Osteoblast (primary cell): ENCODE measurements around the gene NPSR1. TPM values are rescaled to one million over a fixed set of nuclear protein-coding genes. Genes with fewer than 3 reads are reported as not detected.

Source experiments
- DNase-seq: peaks from one replicate; pipeline ENCODE4 v3.0.0; 2011; ENCODE audit warnings: low spot score, mixed read lengths; ENCODE audit not compliant: insufficient read length; ENCODE audit errors: missing footprints
- H2AFZ ChIP-seq: 2 replicates; pipeline ENCODE4 v1.6.0; 2011; ENCODE audit warnings: mild to moderate bottlenecking, low read length
- H3K27ac ChIP-seq: 2 replicates; pipeline ENCODE4 v1.5.1; 2011; ENCODE audit warnings: mild to moderate bottlenecking, low read depth, low read length, moderate library complexity
- H3K27me3 ChIP-seq: 2 replicates; pipeline ENCODE4 v1.6.0; 2012; ENCODE audit warnings: mild to moderate bottlenecking, control low read depth, inconsistent platforms, low read length, moderate library complexity; ENCODE audit not compliant: insufficient read depth
- H3K36me3 ChIP-seq: 2 replicates; pipeline ENCODE4 v1.5.1; 2011; ENCODE audit warnings: mild to moderate bottlenecking, low read length, control low read depth, moderate library complexity; ENCODE audit not compliant: insufficient read depth
- H3K4me1 ChIP-seq: 2 replicates; pipeline ENCODE4 v1.5.1; 2011; ENCODE audit warnings: mild to moderate bottlenecking, low read length, control low read depth, moderate library complexity; ENCODE audit not compliant: insufficient read depth
- H3K4me2 ChIP-seq: 2 replicates; pipeline ENCODE4 v1.6.0; 2011; ENCODE audit warnings: mild to moderate bottlenecking, low read length; ENCODE audit not compliant: insufficient read depth
- H3K4me3 ChIP-seq: fragments of 200-600 bp; sonication (generic); 3 replicates; pipeline ENCODE4 v1.5.1; 2012; ENCODE audit warnings: mild to moderate bottlenecking, low read length, inconsistent platforms; ENCODE audit not compliant: insufficient read depth
- H3K79me2 ChIP-seq: 2 replicates; pipeline ENCODE4 v1.6.0; 2012; ENCODE audit warnings: mild to moderate bottlenecking, low read length, control low read depth, inconsistent platforms; ENCODE audit not compliant: insufficient read depth
- H3K9me3 ChIP-seq: 2 replicates; pipeline ENCODE4 v1.5.1; 2011; ENCODE audit warnings: low read depth, low read length, control low read depth
- H4K20me1 ChIP-seq: 2 replicates; pipeline ENCODE4 v1.6.0; 2012; ENCODE audit warnings: mild to moderate bottlenecking, low read length, control low read depth; ENCODE audit not compliant: insufficient read depth
- total RNA-seq: library from RNA; depleted of rRNA; stranded (reverse); fragments of >200 nt; gene quantifications from 2 replicates; pipeline ENCODE4 v1.2.3, GENCODE V29; 2012
- TF ChIP-seq, protein P1 (sequence below): IDR thresholded peaks from 2 replicates; pipeline ENCODE4 v1.5.1; 2011; ENCODE audit warnings: mild to moderate bottlenecking, low read depth, low read length, moderate library complexity; ENCODE audit errors: extremely low read depth

The NPSR1 gene
- total RNA-seq, 1 donor: not detected

DNA sequence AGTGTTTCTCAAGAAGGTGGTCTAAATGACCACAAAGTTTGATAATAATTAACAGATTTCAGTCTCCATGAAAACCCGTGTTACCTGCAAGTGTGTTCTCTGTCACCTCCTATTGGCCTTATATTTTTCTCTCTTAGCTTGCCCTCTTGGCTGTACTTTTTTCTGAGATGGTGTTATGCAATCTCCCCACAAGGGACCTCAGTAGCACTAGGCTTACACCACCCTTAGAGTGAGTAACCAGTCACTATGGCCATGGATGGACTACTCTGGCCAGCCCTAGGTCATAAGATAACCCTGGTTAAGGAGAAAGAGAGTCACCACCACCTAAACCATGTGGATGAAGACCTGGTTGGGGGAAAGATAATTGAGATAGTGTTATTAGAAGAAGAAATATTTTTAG lies 76.8 kb downstream of the NPSR1 start:
- Histone ChIP-seq H3K27ac (no peak overlapping the region), H3K36me3 (no peaks in the 10 kb centered on the region), H3K79me2 (no peaks in the 10 kb centered on the region), H3K9me3 (no peaks in the 10 kb centered on the region), H3K4me1 (no peaks in the 10 kb centered on the region), H3K4me3 (no peak overlapping the region), H3K4me2 (no peak overlapping the region), H3K27me3 (no peaks in the 10 kb centered on the region), H2AFZ (no peak overlapping the region), H4K20me1 (no peaks in the 10 kb centered on the region)
- TF ChIP-seq, protein P1, sequence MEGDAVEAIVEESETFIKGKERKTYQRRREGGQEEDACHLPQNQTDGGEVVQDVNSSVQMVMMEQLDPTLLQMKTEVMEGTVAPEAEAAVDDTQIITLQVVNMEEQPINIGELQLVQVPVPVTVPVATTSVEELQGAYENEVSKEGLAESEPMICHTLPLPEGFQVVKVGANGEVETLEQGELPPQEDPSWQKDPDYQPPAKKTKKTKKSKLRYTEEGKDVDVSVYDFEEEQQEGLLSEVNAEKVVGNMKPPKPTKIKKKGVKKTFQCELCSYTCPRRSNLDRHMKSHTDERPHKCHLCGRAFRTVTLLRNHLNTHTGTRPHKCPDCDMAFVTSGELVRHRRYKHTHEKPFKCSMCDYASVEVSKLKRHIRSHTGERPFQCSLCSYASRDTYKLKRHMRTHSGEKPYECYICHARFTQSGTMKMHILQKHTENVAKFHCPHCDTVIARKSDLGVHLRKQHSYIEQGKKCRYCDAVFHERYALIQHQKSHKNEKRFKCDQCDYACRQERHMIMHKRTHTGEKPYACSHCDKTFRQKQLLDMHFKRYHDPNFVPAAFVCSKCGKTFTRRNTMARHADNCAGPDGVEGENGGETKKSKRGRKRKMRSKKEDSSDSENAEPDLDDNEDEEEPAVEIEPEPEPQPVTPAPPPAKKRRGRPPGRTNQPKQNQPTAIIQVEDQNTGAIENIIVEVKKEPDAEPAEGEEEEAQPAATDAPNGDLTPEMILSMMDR: no peak
- DNase-seq: no peak

DNA sequence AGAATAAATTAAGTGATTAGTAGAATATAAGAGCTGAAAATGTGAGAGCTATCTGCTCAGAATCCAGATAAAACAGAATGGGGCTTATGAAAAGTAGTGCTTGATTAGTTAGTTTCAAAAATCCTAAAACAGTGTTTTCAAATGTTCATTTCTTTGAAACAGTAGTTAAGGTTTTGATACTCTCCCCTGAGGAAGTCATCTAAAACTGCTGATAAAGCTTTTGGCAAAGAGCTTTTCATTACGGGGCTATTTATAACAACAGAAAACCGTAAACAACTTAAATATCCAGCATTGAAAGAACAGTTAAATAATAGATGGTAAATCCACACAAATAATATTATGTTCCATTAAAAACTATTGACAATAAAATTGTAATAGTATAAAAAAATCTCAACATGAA lies 77.5 kb downstream of the NPSR1 start:
- no peak overlapping the region for H2AFZ ChIP-seq
- H3K9me3 ChIP-seq: no peaks in the 10 kb centered on the region
- no peak overlapping the region for H3K4me2 ChIP-seq
- TF ChIP-seq, protein P1: no peak
- H3K4me3 ChIP-seq: no peak overlapping the region
- H4K20me1 ChIP-seq: no peaks in the 10 kb centered on the region
- H3K27me3 ChIP-seq: no peaks in the 10 kb centered on the region
- no peaks in the 10 kb centered on the region for H3K36me3 ChIP-seq
- no peaks in the 10 kb centered on the region for H3K79me2 ChIP-seq
- H3K27ac ChIP-seq: no peak overlapping the region
- no peaks in the 10 kb centered on the region for H3K4me1 ChIP-seq
- DNase-seq: no peak

DNA sequence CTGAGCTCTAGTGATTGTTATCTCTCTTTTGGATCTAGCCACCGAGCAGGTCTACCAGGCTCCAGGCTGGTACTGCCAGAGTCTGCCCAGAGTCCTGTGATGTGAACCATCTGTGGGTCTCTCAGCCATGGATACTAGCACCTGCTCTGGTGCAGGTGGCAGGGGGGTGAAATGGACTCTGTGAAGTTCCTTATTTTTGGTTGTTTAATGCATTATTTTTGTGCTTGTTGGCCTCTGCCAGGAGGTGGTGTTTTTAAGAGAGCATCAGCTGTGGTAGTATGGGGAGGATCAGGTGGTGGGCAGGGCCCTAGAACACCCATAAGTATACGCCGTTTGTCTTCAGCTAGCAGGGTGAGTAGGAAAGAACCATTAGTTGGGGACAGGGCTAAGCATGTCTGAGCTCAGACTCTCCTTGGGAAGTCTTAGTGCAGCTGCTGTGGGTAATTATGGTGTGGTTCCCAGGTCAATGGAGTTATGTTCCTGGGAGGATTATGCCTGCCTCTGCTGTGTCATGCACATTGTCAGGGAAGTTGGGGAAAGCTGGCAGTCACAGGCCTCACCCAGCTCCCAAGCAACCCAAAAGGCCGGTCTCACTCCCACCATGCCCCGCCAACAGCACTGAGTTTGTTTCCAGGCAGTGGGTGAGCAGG lies 81.8 kb downstream of the NPSR1 start:
- H4K20me1 ChIP-seq: no peaks in the 10 kb centered on the region
- H3K27me3 ChIP-seq: no peaks in the 10 kb centered on the region
- H3K4me2 ChIP-seq: no peak overlapping the region
- no peaks in the 10 kb centered on the region for H3K36me3 ChIP-seq
- no peak overlapping the region for H2AFZ ChIP-seq
- H3K4me1 ChIP-seq: no peaks in the 10 kb centered on the region
- H3K9me3 ChIP-seq: no peaks in the 10 kb centered on the region
- no peak overlapping the region for H3K27ac ChIP-seq
- no peak for DNase-seq
- TF ChIP-seq, protein P1: no peak
- H3K4me3 ChIP-seq: no peak overlapping the region
- H3K79me2 ChIP-seq: no peaks in the 10 kb centered on the region

DNA sequence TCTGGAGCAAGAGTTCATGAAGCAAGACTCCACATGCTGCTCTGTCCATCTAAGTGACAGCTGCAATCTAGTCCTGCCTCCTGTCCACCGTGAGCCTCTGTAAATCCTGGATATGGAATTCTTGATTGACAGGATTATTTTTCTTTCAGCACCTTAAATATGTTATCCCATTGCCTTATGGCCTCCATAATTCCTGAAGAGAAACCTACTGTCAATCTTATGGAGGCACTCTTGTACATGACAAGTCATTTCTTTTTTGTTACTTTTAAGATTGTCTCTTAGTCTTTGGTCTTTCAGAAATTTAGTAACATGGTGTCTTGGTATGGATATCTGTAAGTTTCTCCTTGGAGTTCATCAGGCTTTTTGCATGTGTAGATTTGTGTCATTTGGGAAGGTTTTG lies 82.8 kb downstream of the NPSR1 start:
- Histone ChIP-seq H3K36me3 (no peaks in the 10 kb centered on the region), H3K4me2 (no peak overlapping the region), H4K20me1 (no peaks in the 10 kb centered on the region), H3K27me3 (no peaks in the 10 kb centered on the region), H3K4me1 (no peaks in the 10 kb centered on the region), H3K27ac (no peak overlapping the region), H3K79me2 (no peaks in the 10 kb centered on the region), H2AFZ (no peak overlapping the region), H3K4me3 (no peak overlapping the region), H3K9me3 (no peaks in the 10 kb centered on the region)
- TF ChIP-seq, protein P1: no peak
- DNase-seq: no peak
